ENCODE measurements around the gene ABHD10. TPM values are rescaled to one million over a fixed set of nuclear protein-coding genes. Genes with fewer than 3 reads are reported as not detected.

The ABHD10 gene
- total RNA-seq, 1 experiment from 2014 or later, result 57.6 TPM

- no TSS peak for BruUV-seq (replicated peaks)
- no peaks in the 10 kb centered on the region for H3K4me1 ChIP-seq (replicated peaks; ENCODE audit: insufficient read depth)
- H3K4me2 ChIP-seq, result no peak overlapping the region
- no peak for TF ChIP-seq EZH2 (IDR thresholded peaks at IDR 0.05; ENCODE audit: low read depth)
- no peak for TF ChIP-seq CTCF (conservative IDR thresholded peaks at IDR 0.05)
- H3K9me3 ChIP-seq (ENCODE audit: insufficient read depth, low read depth), result 0 out of 2 replicates have a peak, but pooled peaks cover under 1% of the 10 kb centered on the region
- H3F3A ChIP-seq (ENCODE audit: insufficient read depth, low read depth), result no peaks in the 10 kb centered on the region
- H3K27ac ChIP-seq, result no peak overlapping the region
- H4K20me1 ChIP-seq (ENCODE audit: insufficient read depth), result no peaks in the 10 kb centered on the region
- H2AFZ ChIP-seq, result no peak overlapping the region
- no peaks in the 10 kb centered on the region for H3K27me3 ChIP-seq (ENCODE audit: insufficient read depth, low read depth)
- H3K9me2 ChIP-seq (ENCODE audit: insufficient read depth), result no peaks in the 10 kb centered on the region
- intact Hi-C loops (cut with micrococcal nuclease; ENCODE audit: unreplicated experiment), result no loop called here
- POLR2A ChIA-PET (ENCODE audit: unreplicated experiment), result interaction anchor here (0.7 kb wide), 1 partner anchor 25 kb away, joined by 3 read pairs; no protein-coding TSS in a partner anchor
- no peaks in the 10 kb centered on the region for H3K79me2 ChIP-seq (ENCODE audit: low read depth)
- no peaks in the 10 kb centered on the region for H3K36me3 ChIP-seq (ENCODE audit: low read depth)
- no peak overlapping the region for H3K4me3 ChIP-seq
- CTCF ChIA-PET, result no interaction called here
- DNase-seq, result no peak
These were observed 48.3 kb downstream of the ABHD10 start for GRCh38 chr3:112027142-112027541.

GRCh38 chr3:112027826-112028225, 49.0 kb downstream of the ABHD10 start:
- no peak overlapping the region for H3K27ac ChIP-seq
- H4K20me1 ChIP-seq (ENCODE audit: insufficient read depth), result no peaks in the 10 kb centered on the region
- ChIA-PET CTCF (no interaction called here), POLR2A (ENCODE audit: unreplicated experiment) (no interaction called here)
- H3K4me3 ChIP-seq, result no peak overlapping the region
- H3K4me2 ChIP-seq, result no peak overlapping the region
- no peaks in the 10 kb centered on the region for H3K9me2 ChIP-seq (ENCODE audit: insufficient read depth)
- H3K4me1 ChIP-seq (replicated peaks; ENCODE audit: insufficient read depth), result no peaks in the 10 kb centered on the region
- H3F3A ChIP-seq (ENCODE audit: insufficient read depth, low read depth), result no peaks in the 10 kb centered on the region
- 0 out of 2 replicates have a peak overlapping the region, but pooled peaks have one; percentile 13 for H2AFZ ChIP-seq
- H3K27me3 ChIP-seq (ENCODE audit: insufficient read depth, low read depth), result no peaks in the 10 kb centered on the region
- no peaks in the 10 kb centered on the region for H3K36me3 ChIP-seq (ENCODE audit: low read depth)
- TF ChIP-seq CTCF (conservative IDR thresholded peaks at IDR 0.05), result no peak
- no TSS peak for BruUV-seq (replicated peaks)
- no peak for DNase-seq
- intact Hi-C loops (cut with micrococcal nuclease; ENCODE audit: unreplicated experiment), result no loop called here
- no peaks in the 10 kb centered on the region for H3K9me3 ChIP-seq (ENCODE audit: insufficient read depth, low read depth)
- no peaks in the 10 kb centered on the region for H3K79me2 ChIP-seq (ENCODE audit: low read depth)

GRCh38 chr3:112030901-112031300, 52.1 kb downstream of the ABHD10 start:
- intact Hi-C loops (cut with micrococcal nuclease; ENCODE audit: unreplicated experiment), result no loop called here
- H3K9me3 ChIP-seq (ENCODE audit: insufficient read depth, low read depth), result no peaks in the 10 kb centered on the region
- H3K79me2 ChIP-seq (ENCODE audit: low read depth), result no peaks in the 10 kb centered on the region
- CTCF ChIA-PET, result no interaction called here
- H3K27me3 ChIP-seq (ENCODE audit: insufficient read depth, low read depth), result no peaks in the 10 kb centered on the region
- no peaks in the 10 kb centered on the region for H3K9me2 ChIP-seq (ENCODE audit: insufficient read depth)
- no peak for TF ChIP-seq CTCF (conservative IDR thresholded peaks at IDR 0.05)
- no peak for TF ChIP-seq EZH2 (IDR thresholded peaks at IDR 0.05; ENCODE audit: low read depth)
- H3K27ac ChIP-seq, result no peak overlapping the region
- H3K4me2 ChIP-seq, result no peak overlapping the region
- no peak overlapping the region for H2AFZ ChIP-seq
- H3F3A ChIP-seq (ENCODE audit: insufficient read depth, low read depth), result no peaks in the 10 kb centered on the region
- POLR2A ChIA-PET (ENCODE audit: unreplicated experiment), result no interaction called here
- H4K20me1 ChIP-seq (ENCODE audit: insufficient read depth), result no peaks in the 10 kb centered on the region
- no TSS peak for BruUV-seq (replicated peaks)
- no peaks in the 10 kb centered on the region for H3K36me3 ChIP-seq (ENCODE audit: low read depth)
- H3K4me3 ChIP-seq, result no peak overlapping the region
- DNase-seq, result no peak
- no peaks in the 10 kb centered on the region for H3K4me1 ChIP-seq (replicated peaks; ENCODE audit: insufficient read depth)
